LNCAP (cell line): ENCODE results near the gene FAM117A.

Experiments used
- TF ChIP-seq, protein P1 (sequence below): fragments of 450-650 bp; IDR thresholded peaks from 2 replicates; pipeline ENCODE4 v1.5.1; 2017; ENCODE audit warnings: mild to moderate bottlenecking

FAM117A gene

DNA sequence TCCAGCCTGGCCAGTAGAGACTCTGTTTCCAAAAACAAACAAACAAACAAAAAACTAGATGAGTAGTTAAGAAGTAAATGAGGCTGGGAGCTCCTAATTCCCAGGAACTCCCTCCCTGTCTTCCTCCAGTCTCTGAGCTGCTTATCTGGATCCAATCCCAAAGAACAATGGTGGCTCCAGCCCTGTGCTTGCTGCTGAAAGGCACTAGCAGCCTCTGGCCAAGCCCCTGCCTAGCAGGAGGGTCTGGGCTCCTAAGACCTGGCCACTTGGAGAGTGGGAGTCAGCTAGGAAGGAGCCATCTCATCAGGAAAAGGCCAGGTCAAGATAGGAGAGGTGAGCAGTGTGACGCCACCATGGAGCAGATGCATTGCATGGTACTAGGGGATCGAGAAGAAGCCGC lies 41.9 kb downstream of the FAM117A start:
- TF ChIP-seq, protein P1, sequence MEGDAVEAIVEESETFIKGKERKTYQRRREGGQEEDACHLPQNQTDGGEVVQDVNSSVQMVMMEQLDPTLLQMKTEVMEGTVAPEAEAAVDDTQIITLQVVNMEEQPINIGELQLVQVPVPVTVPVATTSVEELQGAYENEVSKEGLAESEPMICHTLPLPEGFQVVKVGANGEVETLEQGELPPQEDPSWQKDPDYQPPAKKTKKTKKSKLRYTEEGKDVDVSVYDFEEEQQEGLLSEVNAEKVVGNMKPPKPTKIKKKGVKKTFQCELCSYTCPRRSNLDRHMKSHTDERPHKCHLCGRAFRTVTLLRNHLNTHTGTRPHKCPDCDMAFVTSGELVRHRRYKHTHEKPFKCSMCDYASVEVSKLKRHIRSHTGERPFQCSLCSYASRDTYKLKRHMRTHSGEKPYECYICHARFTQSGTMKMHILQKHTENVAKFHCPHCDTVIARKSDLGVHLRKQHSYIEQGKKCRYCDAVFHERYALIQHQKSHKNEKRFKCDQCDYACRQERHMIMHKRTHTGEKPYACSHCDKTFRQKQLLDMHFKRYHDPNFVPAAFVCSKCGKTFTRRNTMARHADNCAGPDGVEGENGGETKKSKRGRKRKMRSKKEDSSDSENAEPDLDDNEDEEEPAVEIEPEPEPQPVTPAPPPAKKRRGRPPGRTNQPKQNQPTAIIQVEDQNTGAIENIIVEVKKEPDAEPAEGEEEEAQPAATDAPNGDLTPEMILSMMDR, result no peak

DNA sequence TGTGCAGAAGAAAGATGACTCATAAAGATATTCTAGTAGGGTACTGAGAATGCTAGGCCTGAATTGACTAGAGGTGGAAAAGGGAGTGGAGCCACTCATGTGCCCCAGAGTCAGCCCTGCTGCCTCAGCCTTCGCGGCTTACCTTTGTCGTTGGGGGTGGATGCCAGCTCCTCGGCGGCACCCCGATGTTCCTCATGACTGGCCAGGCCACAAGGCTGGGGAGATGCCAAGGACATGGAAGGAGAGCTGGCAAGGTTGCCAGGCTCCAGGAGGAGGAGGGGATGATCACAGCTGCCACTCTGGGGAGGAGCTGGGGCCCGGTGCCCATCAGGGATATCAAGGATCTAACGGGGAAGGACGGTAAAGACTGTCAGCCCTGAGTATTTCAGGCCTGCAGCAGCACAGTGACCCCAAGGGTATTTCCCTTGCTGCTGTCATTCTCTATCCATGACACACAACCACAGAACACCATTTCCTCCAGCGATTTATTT lies 46.5 kb downstream of the FAM117A start:
- TF ChIP-seq, protein P1, result no peak

DNA sequence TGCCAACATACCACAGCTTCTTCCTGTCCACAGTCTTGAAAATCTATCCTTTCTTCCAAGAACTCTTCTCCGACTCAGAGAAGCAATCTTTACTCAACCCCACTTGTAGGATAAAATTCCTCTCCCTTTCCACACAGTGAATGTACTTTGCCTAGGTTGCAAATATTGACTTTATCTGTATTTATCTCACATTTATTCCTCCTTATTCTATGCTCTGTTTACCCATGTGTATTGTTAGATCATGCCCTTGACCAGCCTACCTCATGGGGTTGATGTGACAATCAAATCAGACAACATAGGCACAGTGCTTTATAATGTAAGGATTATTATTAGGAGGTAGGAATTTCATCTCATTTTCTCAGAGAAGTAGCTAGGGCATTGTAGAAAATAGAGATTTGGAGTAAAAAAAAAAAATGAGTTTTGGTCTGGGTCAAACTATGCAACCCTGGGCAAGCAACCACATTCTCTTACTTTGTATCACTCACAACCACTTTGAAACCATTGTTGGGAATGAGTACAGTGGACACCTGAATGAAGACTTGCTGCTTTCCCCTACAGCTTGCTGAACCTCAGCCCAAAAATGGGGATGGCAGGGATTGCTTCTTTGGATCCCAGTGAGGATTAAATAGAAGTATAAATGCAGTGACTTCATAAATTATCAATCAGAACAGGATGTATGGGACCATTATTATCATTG lies 47.1 kb downstream of the FAM117A start:
- TF ChIP-seq, protein P1, result no peak

DNA sequence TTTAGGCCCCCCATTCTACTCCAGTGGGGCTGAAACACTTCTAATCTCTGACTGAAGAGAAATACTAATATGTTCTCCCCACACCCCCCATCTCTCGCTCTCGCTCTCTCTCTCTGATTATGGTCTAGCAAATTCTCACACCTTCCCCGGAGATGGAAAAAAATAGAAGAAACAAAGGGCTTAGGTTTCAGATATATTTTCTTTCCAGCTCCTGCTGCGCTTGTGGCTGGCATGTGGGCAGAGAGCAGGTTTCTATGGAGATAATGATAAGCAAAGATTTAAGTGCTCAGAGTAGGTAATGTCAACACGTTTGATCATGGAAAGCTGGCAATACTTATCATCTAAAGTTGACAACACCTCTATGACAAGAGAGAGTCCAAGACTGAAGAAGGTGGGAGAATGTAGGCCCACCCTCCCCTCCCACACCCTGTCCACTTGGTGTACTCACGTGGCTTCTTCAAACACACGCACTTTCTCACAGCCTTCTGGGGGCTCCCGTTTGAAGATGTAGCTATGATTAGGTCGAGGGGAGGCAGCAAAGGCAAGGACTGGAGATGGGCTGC lies 48.1 kb downstream of the FAM117A start:
- TF ChIP-seq, protein P1, result no peak

DNA sequence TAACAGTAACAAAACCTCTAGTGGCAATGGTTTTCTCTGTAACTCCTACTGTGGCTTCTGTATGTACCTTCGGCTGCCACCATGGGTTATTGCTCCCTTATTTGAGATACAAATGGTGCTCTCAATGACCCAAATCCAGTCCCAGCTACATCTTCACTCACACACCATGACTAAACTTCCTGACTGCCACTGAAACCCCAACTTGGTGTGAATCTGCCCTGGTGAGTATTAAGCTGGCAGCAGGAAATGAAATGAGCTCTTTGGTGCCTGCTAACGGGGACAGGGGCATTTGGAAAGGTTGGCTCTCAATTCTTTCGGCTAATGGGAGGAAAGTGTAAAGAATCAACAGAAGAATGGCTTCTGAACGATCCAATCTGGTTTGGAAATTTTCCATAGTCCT lies 48.7 kb downstream of the FAM117A start:
- TF ChIP-seq, protein P1, result no peak

DNA sequence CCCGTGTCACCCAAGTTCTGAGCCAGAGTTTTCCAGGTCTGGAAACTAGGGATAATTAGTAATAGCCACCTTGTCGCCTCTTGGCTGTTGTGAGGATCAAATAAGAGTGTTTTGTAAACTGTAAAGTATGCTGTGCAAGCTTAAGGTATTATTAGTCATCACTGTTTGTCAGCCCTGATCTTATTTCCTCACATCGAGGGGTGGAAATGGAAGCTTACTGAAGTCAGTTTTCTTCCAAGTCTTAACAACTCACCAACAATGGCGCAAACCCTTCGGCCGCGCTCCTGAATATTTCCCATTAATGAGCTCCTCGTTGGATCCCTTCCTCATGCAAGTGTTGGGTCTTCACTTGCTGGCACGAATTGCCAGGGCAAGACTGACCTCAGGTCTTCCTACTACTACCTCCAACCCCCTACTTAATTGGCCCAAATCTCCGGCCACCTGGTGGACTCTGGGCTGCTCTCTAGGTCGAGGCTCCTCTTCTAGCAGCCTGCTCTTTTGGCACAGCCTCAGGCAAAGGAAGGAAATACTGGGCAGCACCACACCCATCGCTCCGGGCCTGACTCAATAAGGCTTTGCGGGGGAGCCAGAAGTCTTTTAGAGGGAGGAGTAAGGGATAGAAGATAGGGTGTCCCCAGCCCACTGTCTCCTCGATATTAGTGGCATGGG lies 55.3 kb downstream of the FAM117A start:
- TF ChIP-seq, protein P1, result peak; percentile 19; the same call in 1 of the 2 replicates

DNA sequence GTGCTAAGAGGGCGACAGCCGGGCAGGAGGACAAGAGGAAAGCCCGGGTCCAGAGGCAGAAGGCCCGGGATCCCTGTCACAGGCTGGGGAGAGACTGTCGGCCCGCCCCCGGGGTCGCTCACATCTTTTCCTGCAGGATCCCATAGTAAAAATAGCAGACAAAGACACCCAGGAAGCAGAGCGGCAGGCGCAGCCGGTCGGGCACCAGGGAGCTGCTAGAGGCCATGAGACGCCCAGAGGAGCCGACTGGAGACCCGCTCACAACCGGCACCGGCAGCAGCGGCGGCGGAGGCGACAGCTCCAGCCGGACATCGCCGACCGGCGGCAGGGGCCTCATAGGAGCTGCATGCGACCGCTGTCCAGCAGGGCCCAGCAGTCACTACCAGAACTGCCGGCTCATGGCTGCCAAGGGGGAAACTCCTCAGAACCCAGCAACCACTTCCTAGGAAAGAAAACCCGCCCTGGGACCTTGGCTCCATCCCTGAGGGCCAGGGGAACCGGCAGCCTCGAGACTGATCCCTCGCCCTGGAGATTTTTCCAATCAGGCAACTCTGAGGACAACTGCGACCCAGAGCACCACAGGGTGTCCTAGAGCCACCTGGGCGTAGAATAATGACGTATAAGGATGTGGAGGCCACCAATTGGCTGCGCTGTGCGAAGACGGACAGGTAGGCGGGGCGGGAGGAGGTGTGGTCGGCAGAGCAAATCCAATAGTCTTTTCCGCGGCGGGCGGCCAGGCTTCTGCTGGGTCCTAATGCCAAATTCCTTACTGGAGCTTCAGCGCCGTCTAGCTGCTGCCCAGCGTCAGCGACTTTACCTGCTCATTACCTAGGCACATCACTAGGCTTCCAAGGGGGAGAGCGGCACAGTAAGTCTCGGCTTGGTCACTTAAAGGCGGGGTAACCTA lies 56.1 kb downstream of the FAM117A start, which contains the start of gene SLC35B1:
SLC35B1 (minus strand) TSS at position 357 of the 907 bp plus-strand sequence; CDS start at position 226, 131 bp downstream.
- TF ChIP-seq, protein P1, result peak; percentile 95
